ENCODE data around the gene LDB2.

The LDB2 gene

DNA sequence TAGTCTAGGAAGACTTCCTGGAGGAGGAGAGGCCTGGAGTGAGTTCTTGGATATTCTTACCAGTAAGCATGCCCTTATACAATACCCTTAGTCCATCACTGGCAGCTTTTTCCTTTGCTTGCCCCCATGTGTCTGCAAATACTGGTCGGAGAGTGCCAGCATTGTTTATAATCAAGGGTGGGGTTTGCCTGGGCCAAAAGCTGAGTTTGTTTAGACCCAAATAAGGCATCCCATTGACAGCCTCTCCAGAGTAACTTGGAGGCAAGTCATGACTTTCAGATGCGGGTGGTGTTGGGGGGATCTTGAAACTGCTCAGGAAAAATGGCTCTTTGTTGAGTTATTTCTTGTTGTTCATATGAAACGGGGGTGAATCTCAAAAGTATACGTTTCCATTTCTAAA is 413.7 kb downstream of the LDB2 start:
- no peak for DNase-seq (ENCODE audit: low read depth, low spot score)

DNA sequence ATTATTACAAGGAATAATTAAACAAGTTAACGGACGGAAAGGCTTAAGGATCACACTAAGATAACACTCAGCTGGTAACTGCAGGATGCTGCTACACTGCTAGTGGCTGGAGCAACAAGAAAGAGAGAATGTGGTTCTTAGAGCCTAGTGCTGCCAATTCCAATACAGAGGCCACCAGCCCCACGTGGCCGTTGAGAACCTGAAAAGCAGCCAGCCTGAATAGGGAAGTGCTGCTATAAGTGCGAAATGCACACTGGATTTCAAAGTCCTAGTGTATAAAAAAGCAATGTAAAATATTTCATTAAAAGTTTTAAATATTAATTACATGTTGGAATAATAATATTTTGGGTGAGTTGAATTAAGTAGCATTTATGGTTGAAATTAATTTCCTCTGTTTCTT is 414.9 kb downstream of the LDB2 start:
- no peak for DNase-seq (ENCODE audit: low read depth, low spot score)

DNA sequence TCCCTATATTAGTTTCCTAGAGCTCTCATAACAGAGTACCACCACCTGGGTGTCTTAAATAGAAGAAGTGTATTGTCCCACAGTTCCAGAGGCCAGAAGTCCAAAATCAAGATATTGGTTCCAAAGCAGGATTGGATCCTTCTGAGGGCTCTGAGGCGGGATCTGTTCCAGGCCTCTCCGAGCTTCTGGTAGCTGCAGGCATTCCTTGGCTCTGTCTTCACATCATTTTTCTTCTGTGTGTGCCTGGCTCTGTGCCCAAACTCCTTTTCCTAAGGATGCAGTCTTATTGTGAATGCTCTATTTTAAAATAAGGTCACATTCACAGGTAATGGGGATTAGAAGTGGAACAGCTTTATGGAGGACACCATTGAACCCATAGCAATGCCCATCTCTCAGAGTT is 418.4 kb downstream of the LDB2 start:
- no peak for DNase-seq (ENCODE audit: low read depth, low spot score)

DNA sequence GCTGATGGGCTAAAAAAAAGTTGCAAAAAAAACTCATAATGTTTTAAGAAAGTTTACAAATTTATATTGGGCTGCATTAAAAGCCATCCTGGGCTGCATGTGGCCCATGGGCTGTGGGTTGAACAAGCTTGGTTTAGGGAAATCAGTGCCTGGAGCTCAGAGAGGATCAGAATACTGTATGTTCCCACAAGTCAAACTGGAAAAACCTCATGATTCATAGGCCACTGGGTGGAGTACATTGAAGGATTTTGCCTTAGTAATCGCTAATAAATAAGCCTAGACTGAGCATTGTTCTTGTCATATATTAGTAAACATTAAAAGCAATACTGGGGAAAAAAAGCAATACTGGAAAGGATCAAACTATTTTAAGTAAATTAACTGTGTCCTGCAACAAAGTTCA is 425.9 kb downstream of the LDB2 start:
- DNase-seq (ENCODE audit: low read depth, low spot score): no peak

DNA sequence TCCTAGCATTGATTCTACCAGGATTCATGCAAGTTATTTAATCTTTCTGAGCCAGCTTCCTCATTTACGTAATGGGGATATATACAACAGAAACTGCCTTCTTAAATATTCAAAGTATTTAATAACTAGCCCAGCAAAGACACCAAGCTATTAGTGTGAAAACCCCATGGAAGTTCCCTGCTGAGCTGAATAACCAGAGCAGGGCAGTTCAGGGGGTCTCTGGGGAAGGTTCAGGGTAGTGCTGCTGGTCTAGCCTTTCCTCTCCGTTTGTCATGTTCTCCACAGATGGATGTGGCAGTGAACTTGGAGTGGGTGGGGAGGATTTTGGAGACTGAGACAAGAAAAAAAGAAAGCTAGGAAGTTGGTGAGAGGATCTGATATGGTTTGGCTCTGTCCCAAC is 431.4 kb downstream of the LDB2 start:
- no peak for DNase-seq (ENCODE audit: low read depth, low spot score)

DNA sequence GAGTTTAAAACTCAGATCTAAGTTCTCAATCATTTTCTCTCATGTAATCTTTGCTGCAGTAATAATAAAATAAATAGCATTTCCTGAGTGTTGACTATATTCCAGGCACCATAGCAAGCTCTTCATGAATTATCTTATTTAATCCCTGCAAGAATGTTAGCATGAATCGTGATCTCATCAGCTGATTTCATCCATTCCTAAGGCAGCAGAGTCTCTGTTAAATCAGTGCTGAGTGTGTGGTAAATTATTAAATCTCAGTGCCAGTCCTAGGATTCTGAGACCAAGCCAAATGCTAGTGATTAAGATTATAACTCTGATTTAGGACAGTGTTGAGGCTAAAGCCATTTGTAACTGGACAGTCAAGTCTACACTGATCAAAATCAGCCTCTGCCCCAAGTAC is 431.9 kb downstream of the LDB2 start:
- no peak for DNase-seq (ENCODE audit: low read depth, low spot score)

DNA sequence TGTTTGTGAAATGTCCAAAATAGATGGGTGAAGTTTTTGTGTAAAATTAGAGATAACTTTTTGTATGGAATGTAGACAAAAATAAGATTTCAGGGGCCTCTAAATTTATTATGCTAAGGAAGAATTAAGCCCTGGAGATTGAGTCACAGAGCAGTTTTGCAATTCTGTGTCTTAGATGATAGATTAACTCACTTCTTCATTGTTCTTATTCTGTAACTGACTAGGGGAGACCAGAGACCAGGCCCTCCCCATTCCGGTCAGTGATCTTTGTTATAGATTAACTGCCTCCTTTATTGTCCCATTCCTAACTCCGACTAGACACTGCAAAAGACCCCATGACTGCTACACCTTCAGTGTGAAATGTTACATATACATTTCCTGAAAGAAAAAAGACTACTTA is 433.8 kb downstream of the LDB2 start:
- no peak for DNase-seq (ENCODE audit: low read depth, low spot score)

DNA sequence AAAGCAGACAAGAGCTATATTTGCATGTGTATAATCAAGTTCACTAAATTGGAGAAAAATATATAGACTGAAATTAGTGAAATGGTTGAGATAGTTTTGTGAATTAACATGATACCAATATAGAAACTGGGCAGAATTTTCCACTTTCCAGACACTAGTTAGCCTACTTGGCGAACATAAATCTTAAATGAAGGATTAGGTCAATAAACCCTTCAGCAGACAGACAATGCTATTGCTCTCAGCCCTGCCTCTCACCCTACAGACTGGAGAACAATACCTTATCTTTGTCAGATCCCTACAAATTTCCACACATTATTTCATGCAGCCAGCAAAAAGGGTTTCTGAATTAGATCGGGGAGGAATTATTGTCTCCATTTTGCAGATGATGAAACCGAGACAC is 435.8 kb downstream of the LDB2 start:
- DNase-seq (ENCODE audit: low read depth, low spot score): no peak

DNA sequence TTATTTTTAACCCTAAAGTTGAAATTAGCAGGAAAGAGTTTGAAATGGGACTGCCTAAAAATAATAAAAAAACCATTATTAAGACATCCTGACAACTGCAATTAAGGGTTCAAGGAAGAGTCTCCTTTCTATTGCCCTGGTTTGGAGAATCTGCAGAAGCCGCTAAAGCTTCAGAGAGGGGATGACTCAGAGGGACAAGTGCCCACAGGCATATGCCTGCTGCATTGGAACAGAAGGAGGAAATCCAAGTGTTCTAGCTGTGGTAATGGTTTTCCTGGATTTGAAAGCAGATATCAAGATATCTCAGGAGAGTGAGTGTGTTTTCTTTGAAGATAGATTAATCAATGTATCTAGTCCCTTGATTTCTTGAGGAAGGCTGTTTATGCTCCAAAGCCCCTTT is 437.1 kb downstream of the LDB2 start:
- no peak for DNase-seq (ENCODE audit: low read depth, low spot score)

DNA sequence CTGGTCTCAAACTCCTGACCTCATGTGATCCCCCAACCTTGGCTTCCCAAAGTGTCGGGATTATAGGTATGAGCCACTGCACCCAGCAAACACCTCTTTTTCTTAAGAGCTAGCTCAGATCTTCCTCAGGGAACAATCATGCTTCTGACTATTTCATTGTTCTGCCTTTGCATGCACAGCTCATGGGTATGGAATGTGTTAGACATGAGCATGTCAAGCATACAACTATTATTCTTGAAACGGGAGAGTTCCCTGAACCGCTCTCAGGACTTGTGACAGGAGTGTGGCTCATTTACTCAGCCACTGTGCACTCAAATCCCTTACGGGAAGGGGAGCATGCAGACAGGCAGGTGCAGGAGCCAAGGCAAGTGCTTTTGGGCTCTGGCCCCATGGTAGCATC is 440.5 kb downstream of the LDB2 start:
- DNase-seq (ENCODE audit: low read depth, low spot score): no peak

Data from iPS DF 19.7 (cell line).